GM18519 (cell line): Measurements from ENCODE around the gene TPRX2.
"Not testable (repeated sequence)": the region's sequence is repeated elsewhere in the genome, so short reads cannot be mapped to it uniquely, and the experiment has no call there.

Source experiments
- ATAC-seq: cut with Tn5 transposase; IDR thresholded peaks from one replicate; pipeline ENCODE4 v1.9.1; 2021; ENCODE audit warnings: mild to moderate bottlenecking, moderate library complexity; ENCODE audit not compliant: unreplicated experiment, low FRiP score

Gene TPRX2

DNA sequence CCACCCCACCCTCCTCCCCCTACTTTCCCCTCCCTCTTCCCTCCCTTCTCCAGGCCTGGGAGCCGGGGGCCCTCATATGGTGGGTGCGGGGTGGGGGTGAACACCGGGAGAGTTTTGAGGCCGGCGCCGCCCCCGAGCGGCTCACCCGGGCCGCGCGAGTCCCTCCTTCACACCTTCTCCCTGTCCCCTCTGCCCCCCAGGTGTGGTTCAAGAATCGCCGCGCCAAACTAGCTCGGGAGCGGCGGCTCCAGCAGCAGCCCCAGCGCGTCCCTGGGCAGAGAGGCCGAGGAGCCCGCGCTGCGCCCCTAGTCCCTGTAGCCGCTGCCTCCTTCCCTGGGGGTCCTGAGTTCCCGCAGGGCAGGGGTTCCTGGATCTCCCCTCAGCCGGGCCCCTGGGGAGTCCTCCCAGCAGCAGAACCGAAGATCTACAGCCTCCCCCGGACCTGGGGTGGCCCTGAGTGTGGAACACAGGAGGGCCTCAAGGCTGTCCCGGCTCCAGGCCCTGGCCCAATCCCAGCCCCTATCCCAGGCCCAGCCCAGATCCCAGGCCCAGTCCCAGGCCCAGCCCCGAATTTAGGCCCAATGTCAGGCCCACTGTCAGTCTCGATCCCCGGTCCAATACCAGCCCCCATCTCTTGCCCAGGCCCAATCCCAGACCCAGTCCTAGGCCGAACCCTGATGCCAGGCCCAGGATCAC is 1.7 kb downstream of the TPRX2 start:
- no peak for ATAC-seq

DNA sequence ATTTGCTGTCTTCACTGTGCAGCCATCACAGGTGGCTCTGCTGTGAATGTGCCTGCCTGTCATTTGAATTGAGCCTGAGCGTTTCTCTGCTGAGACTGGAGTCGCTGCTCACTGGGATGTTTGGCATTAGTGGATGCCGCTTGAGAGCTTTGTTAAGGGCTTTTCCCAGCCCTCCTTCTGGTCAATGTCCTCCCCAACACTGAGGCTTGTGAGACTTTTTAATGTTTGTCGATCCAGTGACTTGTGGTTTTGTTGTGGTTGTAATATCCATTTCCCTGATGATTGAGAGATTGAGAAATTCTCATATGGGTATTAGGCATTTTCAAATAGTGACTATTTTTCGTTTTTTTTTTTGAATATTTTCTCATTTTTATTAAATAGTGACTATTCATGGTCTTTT is 2.6 kb downstream of the TPRX2 start:
- ATAC-seq: no peak

DNA sequence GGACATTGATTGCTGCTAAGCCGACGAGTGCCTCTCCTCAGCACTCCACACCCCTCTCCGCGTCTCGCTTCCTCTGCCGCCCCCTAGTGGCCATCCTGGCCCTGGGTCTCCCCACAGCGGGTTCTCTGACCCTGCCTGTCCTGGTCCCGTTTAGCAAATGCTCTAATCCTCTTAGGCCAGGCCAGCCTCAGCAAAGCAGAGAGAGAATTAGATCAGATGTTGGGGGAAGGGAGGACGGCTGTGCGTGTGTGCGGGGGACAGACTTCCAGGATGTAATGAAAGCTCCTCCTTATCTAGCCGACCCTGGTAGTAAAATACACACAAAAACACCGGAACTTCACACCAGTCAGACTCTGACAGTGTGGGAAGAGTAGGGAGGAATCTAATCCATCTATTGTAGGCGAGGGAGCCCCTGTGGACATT is 4.5 kb downstream of the TPRX2 start:
- no peak for ATAC-seq

DNA sequence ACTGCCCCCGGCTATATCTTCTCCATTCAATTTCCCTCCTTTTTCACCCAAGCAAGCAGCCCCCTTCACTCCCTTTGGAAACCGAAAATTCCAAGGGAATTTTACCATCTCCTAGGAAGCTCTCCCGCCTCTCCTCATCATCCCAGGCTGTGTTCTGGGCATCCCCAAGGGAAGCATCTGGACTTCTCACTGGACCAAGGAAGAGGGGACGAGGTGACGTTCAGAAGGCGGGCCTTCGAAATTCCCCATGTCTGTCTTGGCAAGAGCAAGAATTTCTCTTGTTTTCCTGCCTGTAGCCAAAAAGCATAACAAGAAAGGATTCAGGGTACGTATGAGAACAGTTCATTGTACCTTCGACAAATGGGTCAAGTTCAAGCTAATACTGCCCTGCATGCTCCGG is 6.1 kb downstream of the TPRX2 start:
- no peak for ATAC-seq

DNA sequence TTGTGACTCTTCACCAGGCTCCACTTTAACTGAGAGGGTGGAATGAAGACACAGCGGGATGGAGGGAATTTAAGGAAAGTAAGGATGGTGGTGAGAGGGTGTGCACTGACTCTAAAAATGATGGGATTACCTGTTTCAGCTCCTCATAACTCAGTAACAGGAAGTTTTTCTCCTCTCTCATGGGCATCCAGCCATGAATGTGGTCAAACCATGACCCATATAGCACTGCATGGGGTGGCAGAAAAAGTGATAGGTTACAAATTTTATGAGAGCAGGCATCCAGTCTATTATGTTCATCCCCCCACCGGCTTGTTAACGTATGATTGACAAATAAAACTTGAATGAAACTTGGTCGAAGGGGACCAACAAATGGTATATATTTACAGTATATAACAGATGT is 19.9 kb downstream of the TPRX2 start:
- ATAC-seq: no peak

DNA sequence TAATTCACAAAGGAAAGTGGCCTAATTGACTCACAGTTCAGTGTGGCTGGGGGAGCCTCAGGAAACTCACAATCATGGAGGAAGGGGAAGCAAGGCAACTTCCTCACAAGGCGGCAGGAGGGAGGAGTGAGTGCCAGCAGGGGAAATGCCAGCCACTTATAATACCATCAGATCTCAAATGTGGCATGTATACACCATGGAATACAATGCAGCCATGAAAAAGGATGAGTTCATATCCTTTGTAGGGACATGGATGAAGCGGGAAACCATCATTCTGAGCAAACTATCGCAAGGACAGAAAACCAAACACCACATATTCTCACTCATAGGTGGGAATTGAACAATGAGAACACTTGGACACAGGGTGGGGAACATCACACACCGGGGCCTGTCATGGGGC is 20.4 kb downstream of the TPRX2 start:
- ATAC-seq: not testable (repeated sequence)

DNA sequence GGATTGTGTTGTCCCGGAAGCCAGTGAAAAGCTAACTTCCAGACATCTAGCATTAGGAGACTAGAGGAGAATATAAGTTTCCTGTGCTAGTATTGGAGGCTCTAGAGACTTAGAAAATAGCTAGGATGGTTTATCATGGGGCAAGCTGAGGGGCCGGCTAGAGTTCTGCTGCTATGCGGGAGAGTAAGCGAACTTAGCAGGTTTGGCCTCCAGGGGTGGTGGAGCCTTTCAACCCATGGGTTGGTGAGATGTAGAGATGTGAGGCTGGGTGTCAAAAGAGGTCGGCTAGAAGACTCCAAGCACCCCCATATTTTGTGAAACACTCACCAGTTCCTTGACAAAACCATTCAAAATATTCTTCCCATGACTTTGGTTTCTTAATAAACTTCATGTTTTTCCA is 22.7 kb downstream of the TPRX2 start:
- no peak for ATAC-seq

DNA sequence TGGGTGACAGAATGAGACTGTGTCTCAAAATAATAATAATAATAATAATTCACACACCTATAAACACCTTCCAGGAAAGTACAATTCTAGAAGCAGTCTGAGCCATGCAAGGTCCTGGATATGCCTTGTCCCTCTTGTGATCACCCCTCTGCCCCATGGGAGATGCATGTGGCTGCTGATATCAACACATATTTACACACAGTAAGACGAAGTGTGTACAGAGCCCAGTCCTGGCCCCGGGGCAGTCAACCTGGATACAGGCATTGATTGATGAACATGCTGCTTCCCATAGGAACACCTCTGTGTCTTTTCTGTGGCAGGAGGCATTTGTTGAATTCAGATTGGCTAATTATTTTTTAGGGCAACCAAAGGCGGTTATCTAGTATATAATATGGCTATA is 23.9 kb downstream of the TPRX2 start:
- no peak for ATAC-seq

DNA sequence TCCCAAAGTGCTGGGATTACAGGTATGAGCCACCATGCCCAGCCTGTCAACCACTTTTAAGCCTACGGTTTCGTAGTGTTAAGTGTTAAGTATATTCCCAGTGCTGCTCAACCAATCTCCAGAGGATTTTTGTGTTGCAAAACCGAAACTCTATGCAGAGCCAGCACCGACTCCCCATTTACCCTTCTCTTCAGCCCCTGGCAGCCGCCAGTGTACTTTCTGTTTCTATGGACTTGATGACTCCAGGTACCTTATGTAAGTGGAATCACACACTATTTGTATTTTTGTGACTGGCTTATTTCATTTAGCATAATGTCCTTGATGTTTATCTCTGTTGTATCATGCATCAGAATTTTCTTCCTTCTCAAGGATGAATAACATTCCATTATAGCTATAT is 26.0 kb downstream of the TPRX2 start:
- no peak for ATAC-seq

DNA sequence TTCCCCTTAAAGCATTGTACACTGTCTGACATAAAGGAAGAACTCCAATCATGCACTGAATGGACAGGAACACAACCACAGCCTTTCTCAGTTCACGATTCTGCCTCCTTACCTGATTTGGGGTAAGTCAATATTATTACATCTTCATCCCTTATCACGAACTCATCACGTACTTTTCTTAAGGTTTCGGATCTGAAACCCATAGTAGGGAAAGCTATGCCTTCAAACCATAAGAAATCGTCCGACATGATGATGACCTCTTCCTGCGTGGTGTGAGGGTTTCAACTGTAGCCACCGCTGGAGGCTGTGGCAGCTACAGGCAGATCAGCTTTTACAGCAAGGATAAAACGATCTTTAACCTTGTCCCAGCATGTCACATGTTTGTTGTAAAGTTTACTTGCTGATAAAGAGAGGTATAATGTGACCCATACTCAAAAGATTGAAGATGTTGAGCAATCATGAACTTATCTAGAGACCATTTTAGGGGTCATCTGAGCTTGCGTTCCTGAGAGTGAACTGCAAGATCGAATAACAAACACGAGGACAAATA is 27.1 kb downstream of the TPRX2 start, which contains the start of gene SULT2A1:
Gene SULT2A1, minus strand, starts transcription at position 306 of the 550 bp plus-strand sequence. Its CDS starts 58 bp downstream, at position 248.
- ATAC-seq: no peak

DNA sequence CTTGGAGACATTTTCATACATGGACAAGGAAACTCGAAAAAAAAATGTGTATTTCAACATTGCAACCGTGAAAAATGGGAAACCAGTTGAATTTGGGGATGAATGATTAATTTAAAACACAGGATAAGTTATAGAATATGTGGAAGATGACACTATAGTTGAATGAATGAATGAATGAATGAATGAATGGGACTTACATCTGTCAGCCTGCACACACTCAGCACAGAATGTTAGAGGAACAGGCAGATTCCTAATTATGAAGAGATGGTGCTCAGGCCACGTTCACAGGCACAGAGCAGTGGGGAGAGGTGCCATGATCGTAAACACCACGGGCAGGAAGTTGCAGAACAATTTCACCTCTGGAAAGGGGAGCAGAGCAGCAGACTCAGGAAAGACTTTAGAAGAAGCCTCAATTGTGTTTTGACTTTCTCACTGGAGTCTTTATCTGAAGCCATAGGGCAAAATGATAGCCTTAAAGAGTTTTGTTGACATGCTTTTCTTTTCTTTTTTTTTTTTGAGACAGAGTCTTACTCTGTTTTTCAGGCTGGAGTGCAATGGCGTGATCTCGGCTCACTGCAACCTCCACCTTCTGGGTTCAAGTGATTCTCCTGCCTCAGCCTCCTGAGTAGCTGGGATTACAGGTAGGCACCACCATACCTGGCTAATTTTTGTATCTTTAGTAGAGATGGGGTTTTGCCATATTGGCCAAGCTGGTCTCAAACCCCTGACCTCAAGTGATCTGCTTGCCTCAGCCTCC is 32.0 kb downstream of the TPRX2 start:
- ATAC-seq: no peak

DNA sequence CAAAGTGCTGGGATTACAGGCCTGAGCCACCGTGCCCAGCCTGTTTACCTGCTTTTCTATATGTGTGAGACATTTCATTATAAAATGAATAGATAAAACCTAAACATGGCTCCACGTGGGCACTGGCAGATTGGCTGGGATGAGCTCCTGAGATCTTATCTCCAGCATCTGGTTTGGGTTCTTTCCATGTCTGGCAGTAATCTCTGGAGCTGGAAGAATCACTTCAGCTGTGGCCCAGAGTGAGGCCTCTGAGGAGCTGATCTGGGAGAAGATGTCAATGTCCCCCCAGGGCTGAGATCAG is 32.5 kb downstream of the TPRX2 start:
- ATAC-seq: no peak

DNA sequence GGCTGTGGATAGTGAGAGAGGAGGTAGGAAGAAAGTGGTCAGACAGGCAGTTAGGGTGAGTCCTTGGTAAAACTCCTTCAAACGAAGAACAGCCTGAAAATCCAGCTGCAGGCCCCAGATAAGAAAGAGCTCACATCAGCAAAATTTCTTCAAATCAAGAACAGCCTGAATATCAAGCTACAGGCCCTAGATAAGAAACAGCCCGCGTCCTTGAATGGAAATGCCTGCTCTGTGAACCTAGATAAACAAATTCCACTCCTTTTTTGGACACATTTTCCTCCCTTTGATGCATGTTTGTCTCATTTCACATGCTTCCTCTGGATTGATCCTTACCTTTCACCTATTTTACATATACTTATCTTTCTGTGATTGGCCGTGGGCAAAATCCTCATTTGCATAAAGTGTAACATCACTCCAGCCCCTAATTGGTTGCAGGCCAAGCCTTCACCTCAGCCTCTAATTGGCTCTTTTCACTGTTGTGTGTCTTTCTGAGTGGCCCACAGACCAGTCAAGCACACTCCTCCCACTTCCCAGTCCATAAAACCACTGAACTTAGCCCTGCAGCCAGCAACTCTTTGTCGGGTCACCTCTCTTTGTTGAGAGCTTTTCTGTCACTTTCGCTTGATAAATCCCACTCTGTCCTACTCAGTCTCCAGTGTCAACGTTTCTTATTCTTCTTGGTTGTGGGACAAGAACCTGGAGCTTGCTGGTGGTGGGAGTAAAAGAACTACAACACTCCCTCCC is 33.1 kb downstream of the TPRX2 start:
- ATAC-seq: no peak

DNA sequence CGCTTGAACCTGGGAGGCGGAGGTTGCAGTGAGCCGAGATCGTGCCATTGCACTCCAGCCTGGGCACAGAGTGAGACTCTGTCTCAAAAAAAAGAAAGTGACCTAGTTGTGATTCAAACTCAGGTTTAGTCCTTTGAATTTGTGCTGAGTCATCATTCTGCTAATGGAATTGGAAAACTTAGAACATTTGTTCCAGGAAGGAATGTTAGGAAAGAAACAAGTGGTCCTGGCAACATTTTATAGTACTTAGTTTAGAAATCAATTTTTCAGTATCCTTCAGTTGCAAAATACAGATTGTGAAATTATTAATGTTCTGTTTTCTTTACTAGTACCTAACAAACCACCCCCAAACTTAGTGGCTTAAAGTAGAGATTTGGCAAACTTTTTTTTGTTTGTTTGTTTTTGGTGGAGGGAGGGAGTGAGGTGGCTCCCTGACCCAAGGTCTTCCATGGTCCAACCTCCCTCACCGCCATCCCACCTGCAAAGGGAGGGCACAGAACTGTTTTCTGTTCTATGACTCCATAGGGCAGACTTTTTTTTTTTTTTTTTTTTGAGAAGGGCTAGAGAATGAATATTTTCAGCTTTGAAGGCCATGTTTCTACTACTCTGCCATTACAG is 36.2 kb downstream of the TPRX2 start:
- ATAC-seq: no peak

DNA sequence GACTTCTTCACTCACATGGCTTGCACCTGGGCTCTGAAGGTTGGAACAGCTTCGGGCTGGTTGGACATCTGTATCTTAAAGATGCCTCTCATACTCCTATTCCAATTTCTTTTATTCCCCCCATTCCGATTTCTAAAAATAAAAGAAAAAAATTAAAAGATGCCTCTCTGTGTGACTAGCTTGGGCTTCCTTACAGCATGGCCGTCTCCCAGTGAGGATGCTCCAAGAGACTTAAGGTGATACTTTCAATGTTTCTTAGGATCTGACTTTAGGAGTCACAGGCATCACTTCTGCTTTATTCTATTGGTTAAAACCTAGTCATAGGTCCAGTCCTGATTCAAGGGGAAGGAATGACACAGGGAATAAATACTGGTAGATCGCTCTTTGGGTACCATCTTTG is 37.0 kb downstream of the TPRX2 start:
- ATAC-seq: no peak

DNA sequence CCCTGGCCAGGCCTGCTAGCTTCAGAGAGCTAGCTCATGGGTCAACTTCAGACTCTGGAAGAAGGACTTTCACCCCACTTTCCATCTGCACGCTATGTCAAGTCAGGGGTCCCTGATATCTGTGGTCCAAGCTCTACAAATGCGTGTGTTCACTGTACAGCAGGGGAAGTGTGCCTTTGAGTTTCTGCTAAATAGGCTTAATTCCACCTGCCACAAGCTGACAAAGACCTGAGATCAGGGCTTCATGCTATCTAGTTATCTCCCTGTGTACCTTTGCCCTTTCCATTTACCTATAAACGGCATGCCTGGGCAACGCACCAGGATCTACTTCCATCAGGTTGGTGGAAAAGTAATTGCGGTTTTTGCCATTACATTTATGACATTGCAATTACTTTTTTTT is 37.7 kb downstream of the TPRX2 start:
- ATAC-seq: no peak

DNA sequence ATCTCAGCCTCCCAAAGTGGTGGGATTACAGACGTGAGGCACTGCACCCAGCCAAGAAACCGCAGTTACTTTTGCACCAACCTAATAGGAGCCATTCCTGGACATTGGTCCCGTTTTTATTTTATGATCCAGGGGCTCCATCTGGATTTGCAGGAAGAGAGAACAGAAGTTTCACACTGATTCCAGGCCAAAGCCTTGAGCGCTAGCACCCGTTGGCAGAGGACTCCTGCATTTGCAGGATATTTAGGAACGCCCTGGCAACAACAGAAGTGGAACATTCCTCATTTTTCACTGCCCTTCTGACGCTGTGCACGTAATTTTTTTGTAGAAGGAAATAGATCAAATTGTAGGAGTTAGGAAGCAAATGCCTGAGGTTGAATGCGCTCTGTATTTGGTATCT is 38.8 kb downstream of the TPRX2 start:
- no peak for ATAC-seq

DNA sequence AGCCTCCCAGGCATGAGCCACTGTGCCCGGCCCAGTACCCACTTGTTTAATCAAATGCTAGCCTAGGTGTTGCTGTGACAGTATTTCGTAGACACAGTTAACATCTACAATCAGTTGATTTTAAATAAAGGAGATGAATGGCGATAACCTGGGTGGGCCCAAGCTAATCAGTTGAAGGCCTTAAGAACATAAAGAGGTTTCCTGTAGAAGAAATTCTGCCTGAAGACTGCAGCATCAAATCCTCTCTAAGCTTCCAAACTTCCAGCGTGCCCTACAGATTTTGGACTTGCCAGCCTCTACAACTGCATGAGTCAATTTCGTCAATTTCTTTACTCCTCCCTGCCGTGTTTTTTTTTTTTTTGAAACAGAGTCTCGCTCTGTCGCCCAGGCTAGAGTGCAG is 40.3 kb downstream of the TPRX2 start:
- ATAC-seq: no peak

DNA sequence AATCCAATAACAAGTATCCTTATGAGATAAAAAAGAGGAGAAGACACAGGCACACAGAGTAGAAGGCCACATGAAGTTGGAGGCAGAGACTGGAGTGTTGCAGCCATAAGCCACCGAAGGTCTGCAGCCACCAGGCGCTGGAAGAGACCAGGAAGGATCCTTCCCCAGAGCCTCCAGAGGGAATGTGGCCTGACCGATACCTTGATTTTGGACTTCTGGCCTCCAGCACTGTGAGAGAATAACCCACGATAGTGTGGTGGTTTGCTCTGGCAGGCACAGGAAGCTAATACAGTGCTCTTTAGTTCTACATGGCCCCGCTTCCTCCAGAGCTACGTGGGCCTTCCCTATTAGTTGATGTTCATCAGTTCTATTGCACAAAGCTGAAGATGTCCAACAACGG is 42.3 kb downstream of the TPRX2 start:
- no peak for ATAC-seq

DNA sequence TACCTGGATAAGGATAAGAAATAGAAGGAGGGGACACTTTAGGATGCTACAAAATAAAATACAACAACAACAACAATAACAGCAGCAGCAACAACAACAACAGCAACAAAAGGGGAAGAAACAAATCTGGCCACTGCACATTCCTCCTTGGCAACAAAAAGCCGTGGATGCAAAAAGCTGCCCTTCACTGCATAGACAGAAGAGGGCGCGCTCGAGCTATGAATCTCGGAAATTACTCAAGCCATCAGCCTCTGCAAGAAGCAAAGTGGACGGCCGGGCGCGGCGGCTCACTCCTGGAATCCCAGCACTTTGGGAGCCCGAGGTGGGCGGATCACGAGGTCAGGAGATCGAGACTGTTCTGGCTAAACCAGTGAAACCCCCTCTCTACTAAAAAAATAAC is 50.3 kb downstream of the TPRX2 start:
- ATAC-seq: not testable (repeated sequence)

DNA sequence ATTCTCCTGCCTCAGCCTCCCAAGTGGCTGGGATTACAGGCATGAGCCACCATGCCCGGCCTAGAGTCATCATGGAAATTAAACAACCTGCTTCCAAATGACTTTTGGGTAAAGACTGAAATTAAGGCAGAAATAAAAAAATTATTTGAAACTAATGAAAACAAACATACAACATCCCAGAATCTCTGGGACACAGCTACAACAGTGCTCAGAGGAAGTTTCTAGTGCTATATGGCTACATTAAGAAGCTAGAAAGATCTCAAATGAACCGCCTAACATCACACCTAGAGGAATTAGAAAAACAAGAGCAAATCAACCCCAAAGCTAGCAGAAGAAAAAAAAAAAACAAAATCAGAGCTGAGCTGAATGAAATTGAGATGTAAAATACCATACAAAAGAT is 51.2 kb downstream of the TPRX2 start:
- ATAC-seq: not testable (repeated sequence)
